Measurements from ENCODE around the gene ETNK1.

DNA sequence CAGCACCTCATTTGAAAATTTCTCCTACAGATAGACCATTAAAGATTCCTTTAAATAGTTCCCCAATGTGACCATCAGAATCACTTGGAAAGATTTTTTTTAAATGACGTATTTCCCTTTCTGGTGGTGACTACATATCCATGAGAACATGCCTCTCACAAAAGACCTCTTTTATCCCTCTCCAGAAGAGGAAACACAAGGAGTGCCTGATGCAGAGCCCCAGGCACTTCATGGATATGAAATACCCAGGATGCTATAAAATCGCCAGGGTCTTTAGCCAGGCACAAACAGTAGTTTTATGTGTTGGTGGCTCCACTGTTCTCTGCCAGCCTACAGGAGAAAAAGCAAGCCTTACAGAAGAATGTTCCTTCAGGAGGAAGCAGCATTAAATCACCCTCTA, 97.1 kb downstream of the ETNK1 start:
- TF ChIP-seq, protein P1, sequence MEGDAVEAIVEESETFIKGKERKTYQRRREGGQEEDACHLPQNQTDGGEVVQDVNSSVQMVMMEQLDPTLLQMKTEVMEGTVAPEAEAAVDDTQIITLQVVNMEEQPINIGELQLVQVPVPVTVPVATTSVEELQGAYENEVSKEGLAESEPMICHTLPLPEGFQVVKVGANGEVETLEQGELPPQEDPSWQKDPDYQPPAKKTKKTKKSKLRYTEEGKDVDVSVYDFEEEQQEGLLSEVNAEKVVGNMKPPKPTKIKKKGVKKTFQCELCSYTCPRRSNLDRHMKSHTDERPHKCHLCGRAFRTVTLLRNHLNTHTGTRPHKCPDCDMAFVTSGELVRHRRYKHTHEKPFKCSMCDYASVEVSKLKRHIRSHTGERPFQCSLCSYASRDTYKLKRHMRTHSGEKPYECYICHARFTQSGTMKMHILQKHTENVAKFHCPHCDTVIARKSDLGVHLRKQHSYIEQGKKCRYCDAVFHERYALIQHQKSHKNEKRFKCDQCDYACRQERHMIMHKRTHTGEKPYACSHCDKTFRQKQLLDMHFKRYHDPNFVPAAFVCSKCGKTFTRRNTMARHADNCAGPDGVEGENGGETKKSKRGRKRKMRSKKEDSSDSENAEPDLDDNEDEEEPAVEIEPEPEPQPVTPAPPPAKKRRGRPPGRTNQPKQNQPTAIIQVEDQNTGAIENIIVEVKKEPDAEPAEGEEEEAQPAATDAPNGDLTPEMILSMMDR (IDR thresholded peaks at IDR 0.05; ENCODE audit: borderline replicate concordance, extremely low read depth, low read length, poor library complexity, severe bottlenecking) = no peak
- no peak for TF ChIP-seq EZH2 (IDR thresholded peaks at IDR 0.05; ENCODE audit: borderline replicate concordance, low read depth, low read length, severe bottlenecking)

Measured in DND-41 (cell line).